Suprapubic skin (tissue), 4 donors: ENCODE data around the gene BICD1. TPM values are rescaled to one million over a fixed set of nuclear protein-coding genes. Genes with fewer than 3 reads are reported as not detected.

Experiments used
- DNase-seq, 2 donors: peaks; one replicate each; pipeline ENCODE4 v3.0.0-alpha.2; 2019; ENCODE audit warnings: low spot score in 2 of 2
- H3K27ac ChIP-seq: fragments of 200-600 bp; sonication (generic); one replicate; pipeline ENCODE4 v1.5.1; 2019
- H3K27me3 ChIP-seq: fragments of 200-600 bp; sonication (generic); one replicate; pipeline ENCODE4 v1.5.1; 2019
- H3K36me3 ChIP-seq: fragments of 200-600 bp; sonication (generic); one replicate; pipeline ENCODE4 v1.5.1; 2019
- H3K4me1 ChIP-seq: fragments of 200-600 bp; sonication (generic); one replicate; pipeline ENCODE4 v1.5.1; 2019
- H3K4me3 ChIP-seq: fragments of 200-600 bp; sonication (generic); one replicate; pipeline ENCODE4 v1.5.1; 2019; ENCODE audit warnings: mild to moderate bottlenecking
- H3K9me3 ChIP-seq: fragments of 200-600 bp; sonication (generic); one replicate; pipeline ENCODE4 v1.5.1; 2019
- CTCF ChIP-seq, 2 donors: fragments of 200-600 bp in 1 of 2; fragments of 450-650 bp in 1 of 2; sonication (generic) in 1 of 2; IDR thresholded peaks; one replicate each; pipeline ENCODE4 v1.5.1; 2016 to 2019; ENCODE audit warnings: antibody characterized with exemption in 2 of 2, mild to moderate bottlenecking in 1 of 2, moderate library complexity in 1 of 2
- EP300 ChIP-seq: sonication (generic); formaldehyde crosslinking; IDR thresholded peaks from one replicate; pipeline ENCODE4 v1.6.1; 2017; ENCODE audit warnings: antibody characterized with exemption
- POLR2A ChIP-seq, 2 donors: fragments of 450-650 bp; IDR thresholded peaks; one replicate each; pipeline ENCODE4 v1.6.1; 2017; ENCODE audit warnings: antibody characterized with exemption in 2 of 2, mild to moderate bottlenecking in 2 of 2, moderate library complexity in 2 of 2
- POLR2AphosphoS5 ChIP-seq, 3 donors: sonication (generic); formaldehyde crosslinking; IDR thresholded peaks; one replicate each; pipeline ENCODE4 v1.6.1; 2017; ENCODE audit warnings: antibody characterized with exemption in 3 of 3
- WGBS: methylation state at CpG from one replicate; pipeline ENCODE4 v1.1.5; 2018; 5-methylcytosine and 5-hydroxymethylcytosine counted together
- total RNA-seq, 4 donors: library from RNA; depleted of rRNA; stranded (reverse); fragments of >200 nt; gene quantifications; one replicate each; pipeline ENCODE4 v1.1.0, GENCODE V29; 2016

Gene BICD1
- total RNA-seq, 4 donors from 2014 or later = 1.5 to 5.4 (median 2.5) TPM

GRCh38 chr12:32069071-32069470 lies 37.6 kb upstream of the BICD1 start:
- H3K27me3 ChIP-seq = no peaks in the 10 kb centered on the region
- no peaks in the 10 kb centered on the region for H3K4me1 ChIP-seq
- no peak overlapping the region for H3K4me3 ChIP-seq
- no peak for DNase-seq
- H3K9me3 ChIP-seq = no peaks in the 10 kb centered on the region
- no peaks in the 10 kb centered on the region for H3K36me3 ChIP-seq
- 78% methylated on average over 3 of the region's 3 CpGs for WGBS
- no peak for TF ChIP-seq EP300
- no peak for TF ChIP-seq POLR2AphosphoS5 (IDR thresholded peaks at IDR 0.05)
- TF ChIP-seq CTCF (IDR thresholded peaks at IDR 0.05) = no peak
- no peak for TF ChIP-seq POLR2A (IDR thresholded peaks at IDR 0.05)
- no peak overlapping the region for H3K27ac ChIP-seq

GRCh38 chr12:32069731-32070130 lies 36.9 kb upstream of the BICD1 start:
- WGBS = 95% methylated on average over 5 of the region's 5 CpGs
- H3K27me3 ChIP-seq = no peaks in the 10 kb centered on the region
- no peaks in the 10 kb centered on the region for H3K4me1 ChIP-seq
- TF ChIP-seq POLR2A (IDR thresholded peaks at IDR 0.05) (no peak), EP300 (no peak), CTCF (IDR thresholded peaks at IDR 0.05) (no peak), POLR2AphosphoS5 (IDR thresholded peaks at IDR 0.05) (no peak)
- no peaks in the 10 kb centered on the region for H3K36me3 ChIP-seq
- no peaks in the 10 kb centered on the region for H3K9me3 ChIP-seq
- no peak overlapping the region for H3K27ac ChIP-seq
- no peak for DNase-seq
- no peak overlapping the region for H3K4me3 ChIP-seq

- Histone ChIP-seq H3K27ac (no peak overlapping the region), H3K4me1 (no peaks in the 10 kb centered on the region), H3K9me3 (no peaks in the 10 kb centered on the region), H3K36me3 (no peaks in the 10 kb centered on the region), H3K27me3 (no peaks in the 10 kb centered on the region), H3K4me3 (no peak overlapping the region)
- TF ChIP-seq CTCF (IDR thresholded peaks at IDR 0.05) (no peak), POLR2A (IDR thresholded peaks at IDR 0.05) (no peak), EP300 (no peak), POLR2AphosphoS5 (IDR thresholded peaks at IDR 0.05) (no peak)
- 30% methylated on average over 1 of the region's 1 CpG for WGBS
- no peak for DNase-seq
These were observed 36.3 kb upstream of the BICD1 start for GRCh38 chr12:32070370-32070769.

- WGBS = 90% methylated on average over 6 of the region's 6 CpGs
- no peaks in the 10 kb centered on the region for H3K27me3 ChIP-seq
- TF ChIP-seq EP300 (no peak), POLR2AphosphoS5 (IDR thresholded peaks at IDR 0.05) (no peak), POLR2A (IDR thresholded peaks at IDR 0.05) (no peak), CTCF (IDR thresholded peaks at IDR 0.05) (no peak)
- DNase-seq = no peak
- H3K4me1 ChIP-seq = no peaks in the 10 kb centered on the region
- no peak overlapping the region for H3K4me3 ChIP-seq
- H3K27ac ChIP-seq = no peak overlapping the region
- H3K9me3 ChIP-seq = no peaks in the 10 kb centered on the region
- no peaks in the 10 kb centered on the region for H3K36me3 ChIP-seq
These were observed 34.5 kb upstream of the BICD1 start for GRCh38 chr12:32072102-32072501.

GRCh38 chr12:32074432-32074831 lies 32.2 kb upstream of the BICD1 start:
- Histone ChIP-seq H3K9me3 (no peaks in the 10 kb centered on the region), H3K27me3 (no peaks in the 10 kb centered on the region), H3K27ac (no peak overlapping the region), H3K36me3 (no peaks in the 10 kb centered on the region), H3K4me3 (no peak overlapping the region), H3K4me1 (no peaks in the 10 kb centered on the region)
- TF ChIP-seq EP300 (no peak), POLR2A (IDR thresholded peaks at IDR 0.05) (no peak), POLR2AphosphoS5 (IDR thresholded peaks at IDR 0.05) (no peak), CTCF (IDR thresholded peaks at IDR 0.05) (no peak)
- no peak for DNase-seq
